ENCODE data around the gene CXCL6.

Gene CXCL6

DNA sequence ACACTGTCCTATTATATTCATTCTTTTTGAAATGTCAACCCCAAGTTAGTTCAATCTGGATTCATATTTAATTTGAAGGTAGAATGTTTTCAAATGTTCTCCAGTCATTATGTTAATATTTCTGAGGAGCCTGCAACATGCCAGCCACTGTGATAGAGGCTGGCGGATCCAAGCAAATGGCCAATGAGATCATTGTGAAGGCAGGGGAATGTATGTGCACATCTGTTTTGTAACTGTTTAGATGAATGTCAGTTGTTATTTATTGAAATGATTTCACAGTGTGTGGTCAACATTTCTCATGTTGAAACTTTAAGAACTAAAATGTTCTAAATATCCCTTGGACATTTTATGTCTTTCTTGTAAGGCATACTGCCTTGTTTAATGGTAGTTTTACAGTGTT lies 34.3 kb downstream of the CXCL6 start:
- DNase-seq (ENCODE audit: low read depth), result peak; percentile 56
- H3K4me3 ChIP-seq (ENCODE audit: low read length), result no peak overlapping the region
- TF ChIP-seq, protein P1, sequence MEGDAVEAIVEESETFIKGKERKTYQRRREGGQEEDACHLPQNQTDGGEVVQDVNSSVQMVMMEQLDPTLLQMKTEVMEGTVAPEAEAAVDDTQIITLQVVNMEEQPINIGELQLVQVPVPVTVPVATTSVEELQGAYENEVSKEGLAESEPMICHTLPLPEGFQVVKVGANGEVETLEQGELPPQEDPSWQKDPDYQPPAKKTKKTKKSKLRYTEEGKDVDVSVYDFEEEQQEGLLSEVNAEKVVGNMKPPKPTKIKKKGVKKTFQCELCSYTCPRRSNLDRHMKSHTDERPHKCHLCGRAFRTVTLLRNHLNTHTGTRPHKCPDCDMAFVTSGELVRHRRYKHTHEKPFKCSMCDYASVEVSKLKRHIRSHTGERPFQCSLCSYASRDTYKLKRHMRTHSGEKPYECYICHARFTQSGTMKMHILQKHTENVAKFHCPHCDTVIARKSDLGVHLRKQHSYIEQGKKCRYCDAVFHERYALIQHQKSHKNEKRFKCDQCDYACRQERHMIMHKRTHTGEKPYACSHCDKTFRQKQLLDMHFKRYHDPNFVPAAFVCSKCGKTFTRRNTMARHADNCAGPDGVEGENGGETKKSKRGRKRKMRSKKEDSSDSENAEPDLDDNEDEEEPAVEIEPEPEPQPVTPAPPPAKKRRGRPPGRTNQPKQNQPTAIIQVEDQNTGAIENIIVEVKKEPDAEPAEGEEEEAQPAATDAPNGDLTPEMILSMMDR (conservative IDR thresholded peaks at IDR 0.05; ENCODE audit: low read length), result no peak

DNA sequence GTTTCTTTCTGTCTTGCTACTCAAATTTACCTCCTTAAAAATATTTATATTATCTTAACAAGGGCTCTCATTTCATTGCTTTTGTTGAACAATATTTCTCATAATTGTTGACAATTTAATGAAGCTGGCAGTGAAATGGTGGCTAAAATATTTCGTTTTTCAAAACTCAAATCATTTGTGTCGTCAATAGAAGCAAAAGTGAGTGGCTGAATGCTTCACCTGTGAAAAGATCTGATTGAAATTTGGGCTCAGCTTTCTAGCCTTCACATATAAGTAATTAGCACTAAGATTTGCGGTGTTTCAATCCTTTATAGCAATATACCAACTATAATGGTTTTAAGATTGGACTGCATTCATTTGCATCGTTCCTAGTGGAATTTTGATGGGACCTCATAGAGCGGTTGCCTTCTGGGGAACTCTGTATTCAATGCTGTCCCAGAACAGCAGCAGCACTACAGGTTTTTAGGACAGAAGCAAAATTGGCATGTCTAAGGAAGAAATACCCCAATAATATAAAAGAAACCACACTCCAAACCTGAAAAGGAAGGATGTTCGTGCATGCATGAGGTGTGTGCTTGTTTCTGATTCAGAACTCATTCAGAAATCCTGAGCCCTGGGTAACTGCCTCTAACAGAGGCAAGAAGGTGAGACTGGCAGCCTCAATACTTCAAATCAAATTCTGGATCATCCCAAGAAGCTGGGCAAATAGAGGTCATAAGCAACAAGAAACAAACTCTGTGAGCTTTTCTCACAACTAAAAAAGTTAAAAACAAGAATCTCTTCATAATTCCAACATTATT lies 35.2 kb downstream of the CXCL6 start:
- H3K4me3 ChIP-seq (ENCODE audit: low read length), result no peak overlapping the region
- no peak for DNase-seq (ENCODE audit: low read depth)
- TF ChIP-seq, protein P1 (conservative IDR thresholded peaks at IDR 0.05; ENCODE audit: low read length), result no peak

DNA sequence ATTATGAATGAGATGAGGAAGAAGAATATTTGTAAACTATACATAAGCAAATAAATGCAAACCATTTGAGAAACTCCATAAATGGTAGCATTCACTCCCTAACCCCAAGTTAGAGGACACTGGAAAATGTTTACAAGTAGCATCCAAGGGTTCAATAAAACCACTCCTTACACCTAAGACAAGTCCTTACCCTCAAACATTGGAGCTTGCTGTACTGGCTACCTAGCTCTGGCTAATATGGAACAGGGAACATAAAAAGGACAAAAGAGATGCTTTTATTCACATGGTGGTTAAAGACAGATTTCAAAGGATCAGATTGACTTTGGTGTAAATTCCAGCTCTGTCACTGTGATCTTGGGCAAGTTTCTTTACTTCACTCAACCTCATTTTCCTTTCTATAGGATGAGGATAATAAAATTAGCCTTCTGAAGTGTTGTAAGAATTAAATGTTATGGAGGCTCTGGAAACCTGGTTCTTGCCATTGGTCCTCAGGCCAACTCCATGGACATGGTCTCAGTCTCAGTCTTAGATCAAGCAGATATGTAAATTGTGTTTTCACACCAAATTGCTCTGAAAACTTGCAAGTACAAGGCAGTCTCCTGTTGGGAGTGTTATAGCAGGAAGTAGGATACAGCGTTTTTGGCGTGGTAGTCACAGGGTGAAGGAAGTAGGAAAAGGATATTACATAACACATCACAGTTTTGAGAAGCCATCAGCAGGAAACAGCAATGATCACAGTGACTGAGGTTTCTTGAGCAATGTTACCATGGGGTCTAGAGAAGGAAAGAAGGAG lies 36.0 kb downstream of the CXCL6 start:
- TF ChIP-seq, protein P1 (conservative IDR thresholded peaks at IDR 0.05; ENCODE audit: low read length), result no peak
- no peak overlapping the region for H3K4me3 ChIP-seq (ENCODE audit: low read length)
- DNase-seq (ENCODE audit: low read depth), result no peak

DNA sequence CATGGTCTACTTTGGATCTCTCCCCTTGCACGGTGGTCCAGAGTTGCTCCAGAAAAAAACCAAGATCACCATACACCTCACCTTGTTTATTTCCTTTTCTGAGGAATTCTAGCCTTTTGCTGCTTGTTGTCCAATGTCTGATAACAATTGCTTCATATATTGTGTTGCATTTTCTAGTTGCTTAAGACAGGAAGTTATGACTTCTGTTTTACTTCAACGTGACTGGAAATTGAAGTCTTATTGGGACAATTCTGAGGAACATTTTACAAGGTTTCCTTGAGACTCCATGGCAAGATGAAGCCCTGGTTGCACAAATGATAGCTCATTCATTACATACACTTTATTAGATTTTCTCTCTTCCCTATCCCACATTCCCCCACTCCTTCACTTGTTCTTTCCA lies 37.9 kb downstream of the CXCL6 start:
- DNase-seq (ENCODE audit: low read depth), result no peak
- no peak overlapping the region for H3K4me3 ChIP-seq (ENCODE audit: low read length)
- TF ChIP-seq, protein P1 (conservative IDR thresholded peaks at IDR 0.05; ENCODE audit: low read length), result no peak

DNA sequence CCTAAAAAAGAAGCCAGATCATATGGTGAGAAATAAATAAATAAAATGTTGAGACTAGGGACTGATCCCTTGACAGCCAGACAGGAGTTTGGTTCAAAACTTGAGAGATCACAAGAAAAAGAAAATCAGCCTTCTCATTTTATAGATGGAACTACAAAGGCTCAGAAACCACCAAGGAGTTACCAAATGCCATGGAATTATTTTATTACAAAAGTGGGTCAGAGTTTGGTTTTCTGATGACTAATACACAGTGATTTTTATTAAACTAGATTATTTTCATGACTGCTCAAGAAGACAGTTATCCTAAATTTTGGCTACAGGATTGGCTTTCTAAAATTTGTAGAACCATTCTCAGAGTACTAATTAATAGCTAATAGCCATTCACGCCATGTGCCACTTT lies 38.9 kb downstream of the CXCL6 start:
- no peak for DNase-seq (ENCODE audit: low read depth)
- H3K4me3 ChIP-seq (ENCODE audit: low read length), result no peak overlapping the region
- TF ChIP-seq, protein P1 (conservative IDR thresholded peaks at IDR 0.05; ENCODE audit: low read length), result no peak

DNA sequence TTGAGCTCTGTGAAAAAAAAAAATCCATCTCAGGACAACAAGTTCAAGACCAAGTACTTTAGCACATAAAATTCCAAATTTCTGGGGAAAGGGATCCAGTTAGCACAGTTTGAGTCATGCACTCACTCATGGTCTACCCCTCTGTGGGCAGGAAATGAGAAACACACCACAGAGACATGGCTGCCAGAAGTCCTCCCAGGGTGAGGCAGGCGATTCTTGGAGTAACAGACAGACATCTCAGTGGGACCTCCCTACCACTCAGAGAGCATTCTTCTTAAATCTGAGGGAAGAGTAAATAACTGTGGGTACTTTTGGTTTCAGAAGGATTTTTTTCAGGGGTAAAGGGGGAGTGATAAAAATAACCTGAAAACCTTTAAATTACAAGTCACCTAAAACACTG lies 46.8 kb downstream of the CXCL6 start:
- peak; percentile 72 for DNase-seq (ENCODE audit: low read depth)
- TF ChIP-seq, protein P1 (conservative IDR thresholded peaks at IDR 0.05; ENCODE audit: low read length), result no peak
- H3K4me3 ChIP-seq (ENCODE audit: low read length), result no peak overlapping the region

Measured in AG10803 (cell line).